Iris pigment epithelial cell (primary cell): ENCODE measurements around the gene UFM1.
"Not testable (repeated sequence)": the region's sequence is repeated elsewhere in the genome, so short reads cannot be mapped to it uniquely, and the experiment has no call there.

Source experiments
- DNase-seq: peaks from one replicate; pipeline ENCODE4 v3.0.0-alpha.2; 2011; ENCODE audit warnings: low read depth

Gene UFM1

DNA sequence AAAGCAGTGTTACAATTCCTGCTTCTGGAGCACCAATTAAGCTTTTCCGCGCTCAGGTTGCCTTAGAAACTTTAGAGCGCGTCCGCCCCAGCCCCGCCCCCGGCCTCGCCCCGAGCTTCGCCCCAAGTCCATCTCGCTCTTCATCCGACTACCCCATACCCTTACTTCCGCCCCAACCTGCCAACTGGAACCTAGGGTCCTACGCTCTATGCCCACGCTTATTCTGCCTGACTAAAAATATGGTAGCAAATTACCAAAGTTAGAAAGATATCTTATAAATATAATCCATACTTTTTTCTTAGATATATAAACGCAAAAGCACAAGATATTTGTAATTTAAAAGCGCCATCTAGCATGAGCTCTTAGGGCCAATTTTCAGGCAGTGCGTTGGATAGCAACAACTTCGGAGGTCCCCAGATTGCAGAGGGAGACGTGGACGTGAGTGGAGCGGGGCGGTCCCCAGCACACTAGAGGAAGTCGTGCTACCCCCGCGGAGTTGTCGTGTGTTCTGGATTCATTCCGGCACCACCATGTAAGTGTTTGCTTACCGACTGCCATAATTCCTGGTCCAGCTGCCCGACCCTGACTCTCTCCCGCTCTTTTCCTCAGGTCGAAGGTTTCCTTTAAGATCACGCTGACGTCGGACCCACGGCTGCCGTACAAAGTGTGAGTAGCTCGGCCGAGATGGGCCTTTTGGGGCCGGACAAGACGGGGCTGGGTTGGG is at the start of gene UFM1:
Gene UFM1 (plus strand): TSS at position 462 of the 724 bp plus-strand sequence. CDS start 69 bp downstream, at position 531.
- peak; percentile 97 for DNase-seq

DNA sequence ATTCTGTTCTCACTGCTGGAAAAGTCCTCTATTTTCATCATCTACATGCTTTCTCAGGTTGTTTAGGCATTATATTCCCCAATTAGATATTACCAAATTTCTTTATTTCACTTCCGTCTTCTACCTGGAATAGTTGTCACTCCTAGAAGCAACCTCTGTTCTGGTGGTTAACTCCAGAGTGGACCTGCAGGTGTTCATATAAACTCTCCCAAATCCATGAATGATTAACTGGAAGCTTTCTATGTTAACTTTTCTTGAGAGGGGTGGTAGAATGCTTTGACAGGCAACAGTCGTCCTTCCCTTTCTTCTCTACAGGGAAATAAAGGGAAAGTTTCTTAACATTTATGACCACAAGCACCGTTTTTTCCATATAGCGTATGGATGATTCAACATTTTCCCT is 48.4 kb upstream of the UFM1 start:
- DNase-seq: no peak

DNA sequence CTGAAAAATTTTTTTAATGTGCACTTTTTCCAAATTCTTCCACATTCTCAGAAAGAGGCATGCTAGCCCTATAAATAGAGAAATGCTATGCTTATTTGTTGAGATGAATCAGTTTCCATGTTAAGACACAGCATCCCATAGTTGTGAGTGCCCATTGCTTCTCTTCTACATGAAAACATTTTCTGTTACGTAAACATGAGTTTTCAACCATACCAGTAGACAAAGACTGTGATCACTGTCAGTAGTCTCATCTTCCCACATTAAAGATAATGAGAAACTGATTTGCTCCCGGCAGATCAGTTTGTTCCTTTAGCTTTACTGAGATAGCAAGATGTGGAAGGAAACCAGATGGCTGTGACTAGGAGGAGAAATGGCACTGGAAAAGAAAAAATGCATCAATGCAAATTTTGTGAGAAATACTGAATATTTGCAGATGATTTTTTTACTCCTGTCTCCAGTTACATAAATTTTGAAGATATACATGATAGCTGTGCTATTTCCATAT is 45.8 kb upstream of the UFM1 start:
- DNase-seq: no peak

DNA sequence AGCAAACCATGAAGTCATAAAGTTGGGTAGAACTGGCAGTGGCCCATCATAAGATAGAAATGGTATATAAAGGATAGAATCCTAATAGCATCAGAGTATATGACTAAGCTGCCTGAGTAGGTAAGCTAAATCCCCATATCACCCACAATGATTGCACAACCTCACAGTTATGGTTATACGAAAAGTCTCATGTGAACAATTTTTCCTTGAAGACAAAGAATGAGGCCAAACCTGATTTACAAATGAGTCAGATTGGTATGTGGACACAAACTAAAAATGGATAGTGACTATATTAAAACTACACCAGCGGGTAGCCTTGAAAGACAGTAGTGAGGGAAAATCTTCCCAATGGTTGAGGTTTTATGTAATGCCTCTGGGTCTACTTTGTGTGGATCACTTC is 40.9 kb upstream of the UFM1 start:
- DNase-seq: peak; percentile 98

DNA sequence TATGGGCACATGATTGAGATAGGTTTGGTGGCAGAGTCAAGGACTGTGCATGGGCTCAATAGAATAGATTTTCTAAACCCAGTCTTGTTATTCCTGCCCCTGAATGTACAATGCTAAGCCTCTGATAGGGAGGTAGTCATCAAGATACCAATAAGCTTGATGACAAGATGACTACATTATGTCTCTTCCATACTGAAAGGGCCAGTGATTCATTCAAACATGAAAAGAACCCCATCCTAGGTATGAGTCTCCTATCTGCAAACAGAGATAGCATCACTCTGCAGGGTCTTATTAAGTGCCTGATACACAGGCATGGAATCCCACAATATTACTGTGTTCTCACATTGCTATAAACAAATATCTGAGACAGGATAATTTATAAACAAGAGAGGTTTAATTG is 40.3 kb upstream of the UFM1 start:
- DNase-seq: peak; percentile 5

DNA sequence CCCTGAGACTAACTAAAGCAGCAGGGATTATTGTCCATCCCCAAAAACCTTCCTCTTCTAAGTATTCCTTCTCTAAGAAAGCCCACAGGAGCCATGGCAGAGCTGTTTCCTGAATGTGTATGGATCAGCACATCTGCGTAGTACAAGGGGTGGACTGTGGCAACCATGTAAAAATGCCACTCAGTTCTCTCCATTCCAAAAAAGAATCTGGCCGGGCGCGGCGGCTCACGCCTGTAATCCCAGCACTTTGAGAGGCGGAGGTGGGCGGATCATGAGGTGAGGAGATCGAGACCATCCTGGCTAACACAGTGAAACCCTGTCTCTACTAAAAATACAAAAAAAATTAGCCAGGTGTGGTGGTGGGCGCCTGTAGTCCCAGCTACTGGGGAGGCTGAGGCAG is 38.5 kb upstream of the UFM1 start:
- not testable (repeated sequence) for DNase-seq

DNA sequence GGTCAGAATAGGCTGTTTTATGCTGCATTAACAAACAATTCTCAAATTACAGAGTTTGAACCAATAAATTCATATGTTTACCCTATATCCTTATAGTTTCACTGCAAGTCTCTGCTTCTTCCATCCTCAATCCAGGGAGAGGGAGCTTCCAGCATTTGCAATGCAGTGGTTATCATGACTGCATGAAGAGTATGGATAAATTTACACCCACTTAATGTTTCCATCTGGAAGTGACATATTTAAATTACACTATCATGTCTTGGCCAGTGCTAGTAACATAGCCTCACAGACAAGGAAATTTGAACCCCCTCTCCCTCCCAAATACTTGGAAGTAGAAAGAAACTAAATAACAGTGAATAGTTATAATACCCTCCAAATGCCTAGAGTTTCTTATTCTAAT is 33.5 kb upstream of the UFM1 start:
- no peak for DNase-seq

DNA sequence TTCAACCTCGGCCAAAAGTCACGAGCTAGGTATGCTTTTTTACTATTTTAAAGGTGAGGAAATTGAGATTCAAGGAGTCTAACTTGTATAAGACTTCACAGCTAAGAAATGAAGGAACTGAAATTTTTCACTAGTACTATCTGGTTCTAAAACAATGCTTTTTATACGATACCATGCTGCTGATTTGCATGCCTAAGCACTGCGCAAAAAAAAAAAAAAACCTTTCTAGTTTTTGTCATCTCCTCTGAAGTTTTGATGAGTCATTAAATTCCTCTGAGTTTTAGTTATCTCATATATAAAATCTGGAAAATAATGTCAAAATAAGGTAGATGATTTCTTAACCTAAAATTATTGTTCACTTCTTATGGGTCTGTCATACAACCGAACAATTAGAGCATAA is 28.0 kb upstream of the UFM1 start:
- peak; percentile 8 for DNase-seq

DNA sequence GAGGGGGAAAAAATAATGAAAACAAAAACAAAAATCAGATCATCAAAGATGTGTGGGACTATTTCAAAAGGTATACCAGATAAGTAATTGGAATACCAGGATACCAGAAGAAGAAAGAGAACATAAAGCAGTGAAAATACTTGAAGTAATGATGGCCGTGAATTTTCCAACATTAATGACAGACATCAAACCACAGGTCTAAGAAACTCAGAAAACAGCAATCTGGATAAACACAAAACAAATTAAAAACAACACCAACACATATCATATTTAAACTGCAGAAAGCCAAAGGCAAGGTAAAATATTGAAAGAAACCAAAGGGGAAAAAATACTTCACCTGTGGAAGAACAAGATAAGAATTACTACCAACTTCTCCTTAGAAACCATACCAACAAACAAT is 24.2 kb upstream of the UFM1 start:
- no peak for DNase-seq

DNA sequence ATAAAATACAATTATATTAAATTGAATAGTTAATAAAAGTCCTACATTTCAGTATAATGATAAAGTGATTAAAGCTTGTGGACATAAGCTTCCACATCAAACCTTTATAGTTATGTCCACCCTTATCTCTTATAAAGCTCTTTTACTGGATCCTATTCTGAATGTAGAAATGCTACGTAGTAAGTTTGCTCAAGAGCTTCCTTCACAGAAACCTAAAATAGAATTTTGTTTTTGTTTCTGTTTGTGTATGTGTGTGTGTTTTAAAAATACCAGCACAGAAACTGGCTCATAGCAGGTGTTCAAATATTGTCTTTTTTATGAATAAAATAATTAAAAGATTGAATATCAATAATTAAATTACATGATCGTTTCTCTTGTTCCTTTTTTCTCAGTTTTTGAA is 21.0 kb upstream of the UFM1 start:
- DNase-seq: no peak

DNA sequence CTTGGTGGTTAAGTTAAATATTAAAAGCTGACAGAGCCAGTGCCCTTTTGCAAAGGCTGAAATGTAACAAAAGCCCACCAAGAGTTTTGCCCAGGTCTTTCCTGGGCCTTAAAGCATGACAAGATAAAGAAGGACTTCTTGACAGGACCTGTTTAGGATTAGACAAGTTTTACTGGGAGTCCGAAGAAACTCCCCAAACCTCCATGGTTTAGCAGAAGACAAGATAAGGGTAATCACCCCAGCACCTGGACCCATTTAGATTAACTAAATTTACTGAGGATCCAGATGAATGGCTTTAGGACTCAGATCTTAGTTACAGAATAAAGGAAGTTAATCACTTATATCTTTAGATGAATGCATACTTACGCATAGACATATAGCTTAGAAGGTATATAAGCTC is 14.8 kb upstream of the UFM1 start:
- DNase-seq: no peak

DNA sequence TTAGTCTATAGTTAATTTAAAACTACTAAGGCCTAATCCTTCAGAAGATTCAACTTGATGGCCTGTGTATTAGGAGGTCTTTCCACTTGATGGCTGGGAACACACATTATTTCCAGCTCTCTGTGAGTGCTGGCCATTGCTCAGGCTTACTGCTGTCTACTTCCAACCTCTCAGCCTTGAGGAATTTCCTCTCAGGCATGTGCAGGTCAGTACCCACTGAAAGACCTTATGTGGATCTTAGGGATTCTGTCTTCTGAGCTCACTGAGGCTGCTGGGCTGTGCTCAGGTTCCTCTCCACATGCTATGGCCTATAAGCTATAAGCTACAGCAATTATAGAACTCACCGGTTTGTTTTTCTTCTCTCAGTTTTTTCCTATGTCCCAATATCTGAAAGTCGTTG is 11.6 kb upstream of the UFM1 start:
- no peak for DNase-seq

DNA sequence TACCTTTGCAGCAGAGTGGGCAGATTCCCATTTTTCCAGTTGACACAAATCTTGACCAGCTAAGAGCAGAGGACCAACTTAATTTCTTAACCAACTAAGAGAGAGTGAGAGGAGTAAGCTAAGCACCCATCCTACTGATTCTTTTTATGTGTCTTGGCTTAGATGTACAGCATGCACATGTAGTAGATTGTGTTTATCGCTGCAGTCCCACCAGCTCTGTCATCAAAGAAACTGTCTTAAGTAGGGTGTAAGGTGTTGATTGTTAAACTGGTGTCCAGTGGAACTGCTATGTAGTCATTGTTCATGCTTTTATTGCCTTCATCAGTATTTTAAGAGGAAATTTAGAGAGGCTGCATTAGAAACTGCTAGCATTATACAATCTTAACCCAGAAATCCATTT is 9.0 kb upstream of the UFM1 start:
- DNase-seq: no peak

DNA sequence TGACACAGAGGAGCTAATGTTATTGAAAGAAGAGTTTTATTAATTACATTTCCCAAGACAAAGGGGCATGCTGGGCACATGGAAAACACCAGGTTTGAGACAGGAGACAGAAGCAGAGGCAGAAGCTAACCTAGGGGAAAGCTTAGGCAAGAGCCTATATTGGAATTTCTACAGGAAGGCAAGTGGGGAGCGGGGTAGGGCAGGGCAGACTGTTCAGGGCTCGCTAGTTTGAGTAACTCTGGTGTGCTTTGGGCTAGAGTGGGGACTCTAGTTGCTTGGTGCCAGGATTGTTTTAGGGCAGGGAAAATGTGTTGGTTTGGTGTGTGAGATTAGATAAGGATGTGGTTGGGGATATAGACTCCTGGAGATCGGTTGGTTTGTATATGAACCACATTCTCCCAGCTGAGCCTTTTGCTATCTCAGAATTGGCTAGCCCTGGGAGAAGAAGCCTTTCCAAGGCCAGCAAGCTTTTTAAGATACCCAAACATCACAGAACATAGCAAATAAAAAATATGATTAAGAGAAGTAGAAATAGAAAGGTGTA is 8.4 kb upstream of the UFM1 start:
- DNase-seq: no peak

DNA sequence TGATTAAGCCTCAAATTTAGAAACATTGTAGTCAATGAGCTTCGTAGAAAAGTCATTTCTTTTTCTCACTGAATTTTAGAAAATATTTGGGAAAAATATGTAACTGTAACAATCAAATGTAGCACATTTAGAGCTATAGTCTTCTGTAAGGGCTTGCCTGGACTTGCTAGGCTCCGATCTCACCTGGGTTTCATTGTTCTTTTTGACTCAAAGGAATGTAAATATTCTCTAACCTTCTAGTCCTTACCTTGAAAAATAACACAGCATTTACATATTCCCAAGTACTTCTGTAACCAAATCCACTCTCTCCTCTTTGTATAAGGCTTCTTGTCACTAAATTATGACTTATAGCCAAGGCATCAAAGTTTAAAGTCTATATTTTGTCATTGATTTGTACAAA is 2.9 kb upstream of the UFM1 start:
- no peak for DNase-seq

DNA sequence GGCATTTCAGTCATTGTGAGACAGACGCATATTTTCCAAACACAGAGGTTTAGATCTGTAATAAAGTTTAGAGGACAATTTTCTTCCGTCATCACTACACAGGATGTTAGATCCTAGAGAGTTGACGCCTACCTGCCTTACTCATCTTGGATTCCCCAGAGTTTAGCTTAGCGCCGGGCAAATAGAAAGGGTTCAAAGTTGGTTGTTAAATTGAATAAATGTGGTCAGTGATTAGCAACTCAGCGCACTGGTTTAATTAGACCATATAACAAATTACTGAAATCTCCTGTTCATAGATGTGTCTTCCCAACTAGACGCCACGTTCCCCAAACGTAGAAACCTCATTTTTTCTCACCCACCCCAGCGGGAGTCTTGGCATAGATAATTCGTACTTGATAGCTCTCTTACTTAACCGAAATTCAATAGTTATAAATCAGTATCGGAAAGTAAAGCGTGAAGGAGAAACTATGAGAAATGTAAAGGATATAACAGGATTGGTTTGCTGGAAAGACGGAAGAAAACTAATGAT is 726 bp upstream of the UFM1 start:
- peak; percentile 55 for DNase-seq

DNA sequence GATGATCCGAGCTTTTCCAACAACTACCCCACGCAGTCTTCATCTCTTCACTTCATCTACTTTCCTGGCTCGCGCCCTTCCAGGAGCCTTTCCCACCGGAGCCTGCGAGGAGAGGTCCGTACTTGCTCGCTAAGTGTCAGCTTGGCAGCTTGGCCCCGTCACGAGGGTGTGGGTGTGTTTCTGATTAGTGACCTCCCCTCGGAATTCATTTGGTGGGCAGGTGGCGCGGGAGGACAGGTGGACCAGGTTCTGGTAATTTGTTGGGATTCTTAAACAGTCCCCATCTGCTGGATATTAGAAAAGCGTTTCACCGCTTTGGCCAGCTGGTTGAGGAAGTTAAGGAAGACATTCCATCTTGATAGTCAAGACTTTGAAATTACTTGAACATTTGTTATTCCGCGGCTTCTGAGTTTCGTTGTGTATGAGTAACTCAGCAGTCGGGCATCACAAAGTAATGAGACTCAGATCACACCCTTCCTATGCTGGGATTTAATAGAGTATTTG is 515 bp downstream of the UFM1 start:
- DNase-seq: peak; percentile 67

DNA sequence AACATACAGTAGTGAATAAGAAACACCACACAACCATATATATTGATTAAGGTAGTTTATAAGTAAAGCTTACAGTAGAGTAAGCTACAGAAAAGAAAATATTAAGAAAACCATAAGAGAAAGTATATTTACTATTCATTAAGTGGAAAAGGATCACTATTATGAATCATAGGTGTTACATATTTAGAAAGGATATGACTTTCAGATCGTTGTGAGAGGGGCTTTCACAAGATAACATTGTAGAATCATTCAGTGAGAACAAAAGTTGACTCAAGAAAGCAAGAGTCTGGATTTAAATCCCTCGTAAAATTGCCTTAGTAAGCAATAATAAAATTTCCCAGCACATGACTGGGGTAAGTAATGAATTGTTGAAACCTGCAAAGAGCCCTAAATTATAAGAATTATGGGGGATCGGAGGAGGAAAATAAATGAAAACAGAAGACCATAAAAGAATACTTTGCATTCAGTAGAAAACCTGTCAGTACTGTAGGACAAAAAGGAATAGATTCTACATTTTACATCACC is 6.0 kb downstream of the UFM1 start:
- DNase-seq: no peak

DNA sequence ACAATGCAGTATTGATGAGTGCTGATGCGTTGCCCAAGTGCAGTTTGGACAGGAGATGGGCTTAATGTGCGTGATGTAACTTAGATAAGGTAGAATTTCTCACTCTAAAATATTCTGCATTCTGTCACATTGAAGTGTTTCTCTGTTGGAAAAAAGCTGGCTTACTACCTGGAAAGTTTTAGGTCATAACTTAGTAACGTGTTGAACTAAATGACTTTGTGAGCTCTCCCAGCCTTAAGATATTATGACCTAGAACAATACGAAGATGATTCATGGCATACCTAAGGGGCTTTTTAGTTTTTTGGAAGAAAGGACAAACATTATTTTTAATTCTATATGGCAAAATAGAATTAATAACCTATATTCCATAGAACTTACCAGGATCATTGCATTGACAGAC is 9.0 kb downstream of the UFM1 start:
- DNase-seq: no peak

DNA sequence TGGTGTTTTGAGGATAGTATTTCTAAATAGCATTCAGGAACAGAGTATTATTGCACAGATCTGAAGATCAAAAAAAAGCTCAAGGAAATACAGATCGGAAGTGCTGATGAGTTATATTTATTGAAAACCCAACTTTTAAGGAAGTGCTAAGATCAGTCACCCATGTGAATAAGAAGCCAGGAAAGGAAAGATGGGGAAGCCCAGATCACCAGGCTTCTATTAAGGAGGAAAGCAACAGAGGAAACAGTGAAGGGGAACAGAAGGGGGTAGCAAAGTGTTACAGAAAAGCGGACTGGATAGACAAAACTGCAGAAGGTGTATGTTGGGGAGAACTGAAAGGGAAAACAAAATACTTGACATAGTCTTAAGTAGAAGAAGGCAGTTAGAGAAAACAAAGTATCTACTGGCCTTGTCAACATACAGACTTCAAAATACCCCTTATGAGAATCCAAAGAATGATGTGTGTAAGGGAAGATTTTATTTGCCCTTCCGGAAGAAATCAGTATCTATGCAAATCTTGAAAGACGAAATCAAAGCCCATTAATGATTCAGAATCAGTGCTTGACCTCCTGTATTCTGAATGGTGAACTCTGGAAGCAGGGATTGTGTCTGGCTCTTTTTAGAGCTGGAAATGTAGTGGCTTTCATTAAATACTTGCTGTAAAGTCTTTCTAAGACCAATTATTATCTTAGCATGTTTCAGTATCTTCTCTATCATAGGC is 12.1 kb downstream of the UFM1 start:
- no peak for DNase-seq

DNA sequence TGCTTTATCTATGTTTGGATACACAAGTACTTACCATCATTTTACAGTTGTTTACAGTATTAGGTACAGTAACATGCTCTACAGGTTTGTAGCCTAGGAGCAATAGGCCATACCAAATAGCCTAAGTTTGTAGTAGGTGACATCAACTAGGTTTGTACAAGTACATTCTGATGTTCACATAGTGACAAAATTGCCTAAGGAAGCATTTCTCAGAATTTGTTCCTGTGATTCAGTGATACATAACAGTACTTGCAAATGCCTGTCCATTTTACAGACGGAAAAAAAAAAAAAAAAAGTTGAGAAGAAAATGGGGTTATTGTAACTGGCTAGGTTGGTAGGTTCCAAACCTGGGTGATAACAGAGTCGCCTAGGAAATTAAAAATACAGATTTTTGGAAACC is 13.6 kb downstream of the UFM1 start:
- no peak for DNase-seq

DNA sequence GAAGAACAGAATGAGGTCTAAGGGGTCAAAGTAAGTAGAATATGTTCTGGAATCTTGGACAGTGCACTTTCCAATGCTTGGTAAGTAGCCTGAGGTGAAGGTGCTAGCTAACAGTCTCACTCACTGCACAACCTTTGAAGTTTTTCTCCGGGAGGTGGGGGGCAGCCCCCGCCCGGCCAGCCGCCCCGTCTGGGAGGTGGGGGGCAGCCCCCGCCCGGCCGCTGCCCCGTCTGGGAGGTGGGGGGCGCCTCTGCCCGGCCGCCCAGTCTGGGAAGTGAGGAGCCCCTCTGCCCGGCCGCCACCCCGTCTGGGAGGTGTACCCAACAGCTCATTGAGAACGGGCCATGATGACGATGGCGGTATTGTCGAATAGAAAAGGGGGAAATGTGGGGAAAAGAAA is 14.1 kb downstream of the UFM1 start:
- DNase-seq: not testable (repeated sequence)

DNA sequence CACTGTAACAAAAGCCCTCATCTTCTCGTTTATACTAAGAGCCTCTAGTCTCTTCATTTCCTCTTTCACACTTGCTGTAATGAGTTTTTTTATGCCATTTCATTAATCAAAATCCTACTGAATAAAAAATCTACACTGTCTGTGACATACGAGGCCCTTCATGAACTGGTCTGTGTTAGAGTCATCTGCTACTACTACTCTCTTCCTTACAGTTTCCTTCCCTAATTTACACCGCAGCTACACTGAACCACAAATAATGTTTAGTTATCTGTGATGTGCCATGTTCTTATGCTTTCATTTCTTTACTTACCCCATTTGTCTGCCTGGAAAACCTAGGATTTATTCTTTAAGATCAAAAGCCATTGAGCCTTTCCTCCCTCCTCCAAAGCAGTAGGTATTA is 16.0 kb downstream of the UFM1 start:
- DNase-seq: no peak
